PFSK-1 (cell line): Measurements from ENCODE around the gene CCDC14.

ENCODE experiments used
- POLR2AphosphoS5 ChIP-seq: IDR thresholded peaks from 2 replicates; pipeline ENCODE4 v1.6.1; 2012; ENCODE audit warnings: low read depth, mild to moderate bottlenecking, control low read depth, low read length, moderate library complexity
- TF ChIP-seq, protein P1 (sequence below), 2 experiments: IDR thresholded peaks; 2 replicates each; pipeline versions ENCODE4 v1.6.1 to v1.8.0; 2011 to 2012; ENCODE audit warnings: low read depth in 2 of 2, low read length in 2 of 2, control low read depth in 1 of 2, inconsistent platforms in 1 of 2, mild to moderate bottlenecking in 1 of 2, moderate library complexity in 1 of 2; ENCODE audit not compliant: insufficient read depth in 1 of 2

DNA sequence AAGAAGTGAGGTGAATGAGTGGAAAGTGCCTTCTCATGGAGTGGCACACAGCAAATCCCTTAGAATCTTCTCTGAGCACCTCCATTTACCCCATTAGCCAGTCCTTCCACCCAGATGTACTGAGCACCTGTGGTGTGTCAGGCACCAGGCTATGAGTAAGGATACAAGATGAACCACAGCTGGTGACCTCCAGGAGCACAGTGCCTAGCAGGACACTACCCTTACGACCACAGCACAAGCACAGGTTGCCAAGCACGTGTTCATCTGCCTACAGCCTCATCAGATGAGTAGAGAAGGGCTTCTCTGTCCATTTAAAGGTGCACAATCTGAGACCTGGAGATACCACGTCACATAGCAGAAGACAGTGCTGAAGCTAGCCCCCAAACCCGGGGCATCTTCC, 83.1 kb downstream of the CCDC14 start:
- no peak for TF ChIP-seq POLR2AphosphoS5
- TF ChIP-seq, protein P1, sequence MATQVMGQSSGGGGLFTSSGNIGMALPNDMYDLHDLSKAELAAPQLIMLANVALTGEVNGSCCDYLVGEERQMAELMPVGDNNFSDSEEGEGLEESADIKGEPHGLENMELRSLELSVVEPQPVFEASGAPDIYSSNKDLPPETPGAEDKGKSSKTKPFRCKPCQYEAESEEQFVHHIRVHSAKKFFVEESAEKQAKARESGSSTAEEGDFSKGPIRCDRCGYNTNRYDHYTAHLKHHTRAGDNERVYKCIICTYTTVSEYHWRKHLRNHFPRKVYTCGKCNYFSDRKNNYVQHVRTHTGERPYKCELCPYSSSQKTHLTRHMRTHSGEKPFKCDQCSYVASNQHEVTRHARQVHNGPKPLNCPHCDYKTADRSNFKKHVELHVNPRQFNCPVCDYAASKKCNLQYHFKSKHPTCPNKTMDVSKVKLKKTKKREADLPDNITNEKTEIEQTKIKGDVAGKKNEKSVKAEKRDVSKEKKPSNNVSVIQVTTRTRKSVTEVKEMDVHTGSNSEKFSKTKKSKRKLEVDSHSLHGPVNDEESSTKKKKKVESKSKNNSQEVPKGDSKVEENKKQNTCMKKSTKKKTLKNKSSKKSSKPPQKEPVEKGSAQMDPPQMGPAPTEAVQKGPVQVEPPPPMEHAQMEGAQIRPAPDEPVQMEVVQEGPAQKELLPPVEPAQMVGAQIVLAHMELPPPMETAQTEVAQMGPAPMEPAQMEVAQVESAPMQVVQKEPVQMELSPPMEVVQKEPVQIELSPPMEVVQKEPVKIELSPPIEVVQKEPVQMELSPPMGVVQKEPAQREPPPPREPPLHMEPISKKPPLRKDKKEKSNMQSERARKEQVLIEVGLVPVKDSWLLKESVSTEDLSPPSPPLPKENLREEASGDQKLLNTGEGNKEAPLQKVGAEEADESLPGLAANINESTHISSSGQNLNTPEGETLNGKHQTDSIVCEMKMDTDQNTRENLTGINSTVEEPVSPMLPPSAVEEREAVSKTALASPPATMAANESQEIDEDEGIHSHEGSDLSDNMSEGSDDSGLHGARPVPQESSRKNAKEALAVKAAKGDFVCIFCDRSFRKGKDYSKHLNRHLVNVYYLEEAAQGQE (IDR thresholded peaks at IDR 0.05; ENCODE audit: insufficient read depth in 1 of 2, low read depth in 2 of 2, low read length in 2 of 2): no peak
